Measurements from ENCODE around the gene GFPT2.

GFPT2 gene

GRCh38 chr5:180350711-180351465 lies 2.2 kb downstream of the GFPT2 start:
- no peak for DNase-seq

DNA sequence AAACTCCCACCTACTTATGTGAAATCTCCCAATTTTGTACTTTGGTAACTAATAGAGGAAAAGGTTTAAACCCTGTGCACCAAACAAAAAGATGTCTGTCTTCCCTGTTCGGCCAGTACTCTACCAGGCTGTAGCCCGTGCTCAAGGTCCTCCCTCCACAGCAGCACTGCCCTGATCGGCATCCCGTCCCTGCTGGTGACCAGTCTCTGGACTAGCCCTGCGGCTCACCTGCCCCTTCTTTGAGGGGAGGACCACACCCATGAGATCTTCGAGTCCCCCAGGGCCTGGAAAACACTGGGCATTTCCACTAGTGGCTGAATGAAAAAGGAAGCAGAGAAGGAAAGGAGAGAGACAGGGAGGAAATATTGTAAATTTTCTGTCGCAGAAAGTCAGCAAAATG lies 2.8 kb downstream of the GFPT2 start:
- DNase-seq: no peak

DNA sequence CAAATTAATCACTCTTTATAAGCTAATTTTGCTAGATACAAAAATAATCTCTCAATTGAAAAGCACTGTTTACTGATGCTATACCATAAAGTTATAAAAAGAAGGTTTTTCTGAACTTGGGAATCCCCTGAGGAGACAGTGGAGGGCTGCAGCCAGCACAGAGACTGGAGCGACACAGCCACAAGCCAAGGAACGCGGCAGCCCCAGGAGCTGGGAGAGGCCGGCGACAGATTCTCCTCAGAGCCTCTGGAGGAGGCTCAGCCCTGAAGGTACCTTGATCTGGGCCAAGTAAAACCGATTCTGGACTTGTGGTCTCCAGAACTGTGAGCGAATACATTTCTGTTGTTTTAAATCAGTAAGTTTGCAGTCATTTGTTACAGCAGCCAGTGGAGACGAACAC lies 3.7 kb downstream of the GFPT2 start:
- DNase-seq: no peak

- DNase-seq: no peak
Measured at GRCh38 chr5:180348336-180348735, 4.8 kb downstream of the GFPT2 start.

DNA sequence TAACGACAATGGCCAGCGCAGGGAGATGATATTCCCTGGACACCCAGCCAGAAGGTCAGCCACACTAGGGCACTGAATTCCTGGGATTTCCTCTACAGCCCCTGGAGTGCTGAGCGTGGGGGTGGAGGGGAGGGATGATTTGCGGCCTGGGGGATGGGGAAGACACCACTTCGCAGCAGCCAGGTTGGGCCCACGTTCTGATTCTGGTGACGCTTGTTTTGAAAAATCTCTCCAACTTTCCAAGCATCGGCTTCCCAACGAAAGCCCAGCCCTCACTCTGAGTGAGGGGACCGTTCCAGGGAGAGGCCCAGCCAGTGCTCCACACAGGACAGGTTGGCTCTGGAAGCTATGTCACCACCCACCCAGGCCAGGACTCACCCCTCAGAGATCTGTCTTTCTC lies 5.4 kb downstream of the GFPT2 start:
- no peak for DNase-seq

DNA sequence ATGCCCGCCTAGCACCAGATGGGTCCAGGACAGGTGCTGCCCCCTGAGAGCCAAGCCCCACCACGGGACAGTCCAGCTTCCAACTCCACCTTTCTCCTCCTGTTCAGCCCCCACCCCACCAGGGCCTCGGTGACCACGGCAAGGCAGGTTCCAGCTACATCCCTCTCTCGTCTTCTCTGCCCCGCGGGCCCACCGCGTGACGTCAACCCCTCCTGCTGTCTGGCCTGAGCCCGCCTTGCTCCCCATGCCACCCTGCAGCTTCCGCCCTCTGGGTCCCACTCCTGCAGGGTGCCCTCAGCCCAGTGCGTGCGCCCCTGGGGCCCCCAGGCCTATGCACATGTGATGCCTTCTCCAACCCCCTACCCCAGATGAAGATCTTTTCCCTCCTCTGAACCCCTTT lies 6.8 kb downstream of the GFPT2 start:
- no peak for DNase-seq

DNA sequence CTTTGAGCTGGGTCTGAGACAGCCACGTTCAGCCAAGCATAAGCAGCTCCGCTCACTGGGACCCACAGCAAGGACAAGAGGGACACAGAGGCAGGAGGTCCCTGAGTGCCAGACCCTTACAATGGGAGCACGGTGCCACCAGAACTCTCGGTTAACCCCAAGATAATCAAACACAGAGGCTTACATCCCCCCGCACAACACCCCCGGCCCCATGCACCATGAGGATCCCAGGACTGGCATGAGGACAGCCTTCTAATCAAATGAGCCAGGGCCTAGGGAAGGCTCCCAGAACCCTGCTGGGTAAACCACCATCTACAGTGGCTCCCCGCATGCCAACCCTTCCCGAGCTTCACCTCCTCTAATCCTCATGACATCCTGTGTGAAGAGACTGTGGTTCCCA lies 7.4 kb downstream of the GFPT2 start:
- DNase-seq: no peak

DNA sequence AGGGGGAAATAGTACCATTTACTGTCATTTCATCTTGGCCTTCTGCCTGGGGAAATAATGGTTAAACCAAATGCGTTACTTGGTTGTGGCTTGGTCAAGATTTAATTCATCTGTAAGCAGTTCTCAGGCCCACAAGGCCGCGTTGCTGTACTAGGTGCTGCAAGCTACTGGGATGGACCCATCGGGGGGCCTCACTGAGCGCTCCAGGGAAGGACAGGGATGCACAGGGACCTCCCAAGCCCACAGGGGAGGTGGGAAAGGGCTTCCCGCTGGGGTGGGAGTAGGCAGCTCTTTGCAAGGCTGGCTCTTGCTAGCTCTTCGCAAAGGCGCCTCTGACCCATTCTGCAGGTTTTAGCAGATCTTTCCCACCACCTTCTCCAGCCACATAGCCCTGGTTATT lies 8.0 kb downstream of the GFPT2 start:
- no peak for DNase-seq

GRCh38 chr5:180344696-180344999 lies 8.5 kb downstream of the GFPT2 start:
- DNase-seq: no peak

DNA sequence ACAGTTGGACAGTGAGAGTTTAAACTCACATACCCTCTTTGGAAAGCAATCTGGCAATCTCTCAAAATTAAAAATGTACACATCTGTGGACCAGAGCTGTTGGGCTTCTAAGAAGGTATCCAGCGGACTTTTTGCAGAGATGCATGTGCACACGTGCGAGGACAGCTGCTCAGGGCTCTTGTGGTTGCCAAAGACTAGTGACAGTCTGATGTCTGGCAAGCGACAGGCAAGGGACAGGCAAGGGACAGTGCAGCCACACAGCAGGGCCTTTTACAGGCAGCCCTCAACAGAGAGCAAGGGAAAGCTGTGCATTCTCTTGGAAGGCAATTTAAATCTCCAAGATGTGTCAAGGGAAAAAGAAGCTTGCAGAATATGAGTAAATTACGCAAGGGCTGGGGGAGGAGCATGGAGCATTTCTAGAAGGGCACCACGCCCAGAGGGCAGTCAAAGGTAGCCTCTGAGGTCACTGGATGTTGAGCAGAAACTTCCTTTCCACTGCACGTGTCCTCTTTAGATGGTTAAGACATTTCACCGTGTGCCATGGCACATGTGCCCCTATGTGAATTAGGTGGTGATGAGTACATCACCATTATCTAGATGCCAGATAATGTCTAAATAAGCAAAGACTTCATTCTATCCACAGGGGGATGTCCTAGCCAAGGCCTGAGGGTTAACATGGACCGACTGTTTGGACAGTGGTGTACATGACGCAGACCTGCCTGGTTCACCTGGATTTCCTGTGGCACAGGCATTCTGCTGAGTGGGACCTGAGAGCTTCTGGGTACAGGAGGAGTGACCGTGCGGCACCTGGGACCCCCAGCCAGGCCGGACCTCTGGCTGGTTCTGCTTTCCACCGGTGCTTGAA lies 9.1 kb downstream of the GFPT2 start:
- DNase-seq: no peak

DNA sequence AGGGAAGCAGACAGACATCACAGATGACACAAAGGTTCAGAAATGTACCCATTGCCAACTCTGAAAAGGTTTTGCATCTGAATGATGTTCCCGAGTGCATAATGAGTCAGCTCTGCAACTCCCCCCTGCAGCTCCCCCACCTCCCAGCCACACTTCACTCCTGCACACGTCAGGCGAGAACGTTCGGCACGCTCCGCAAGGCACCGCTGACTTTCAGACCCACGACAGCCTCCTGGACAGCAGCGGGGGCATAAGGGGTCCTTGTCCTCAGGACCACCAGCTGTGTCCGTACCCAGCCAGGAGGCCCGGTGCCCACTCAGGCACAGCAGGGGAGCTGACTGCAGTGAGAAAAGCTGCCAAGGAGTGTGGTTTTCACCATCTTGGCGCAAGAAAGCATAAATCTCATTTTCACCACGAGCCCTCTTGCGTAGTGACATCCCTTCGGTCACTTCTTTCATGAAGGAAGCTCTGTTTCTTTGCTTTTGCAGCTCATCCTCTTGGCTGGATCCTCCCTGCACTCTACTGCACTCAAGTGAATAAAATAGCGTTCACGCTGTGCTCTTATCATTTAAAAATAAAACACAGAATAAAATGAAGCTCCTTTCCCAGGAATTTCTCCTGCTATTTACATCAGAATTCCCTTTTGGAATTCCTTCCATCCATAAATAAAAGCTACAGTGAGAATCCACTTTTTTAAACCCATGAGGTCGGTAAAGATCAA lies 9.9 kb downstream of the GFPT2 start:
- DNase-seq: no peak

DNA sequence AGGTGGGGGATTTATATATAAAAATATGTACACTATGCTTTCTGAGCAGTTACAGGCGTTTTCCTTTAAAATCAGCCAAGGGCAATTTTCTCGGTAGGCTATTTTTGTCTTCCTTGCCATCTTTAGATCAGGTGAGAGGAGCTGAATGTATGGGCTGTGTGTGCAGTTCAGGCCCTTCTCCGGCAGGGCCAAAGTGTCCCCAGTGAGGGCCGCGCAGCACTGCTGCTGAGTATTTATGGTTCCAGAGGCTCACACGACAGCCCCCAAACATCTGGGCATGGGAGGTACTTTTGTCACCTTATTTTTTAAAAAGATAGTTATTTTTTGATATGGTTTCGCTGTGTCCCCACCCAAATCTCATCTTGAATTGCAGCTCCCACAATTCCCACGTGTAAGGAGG lies 11.5 kb downstream of the GFPT2 start:
- DNase-seq: no peak

GRCh38 chr5:180340856-180341255 lies 12.3 kb downstream of the GFPT2 start:
- DNase-seq: no peak

GRCh38 chr5:180339583-180340183 lies 13.5 kb downstream of the GFPT2 start:
- DNase-seq: no peak

DNA sequence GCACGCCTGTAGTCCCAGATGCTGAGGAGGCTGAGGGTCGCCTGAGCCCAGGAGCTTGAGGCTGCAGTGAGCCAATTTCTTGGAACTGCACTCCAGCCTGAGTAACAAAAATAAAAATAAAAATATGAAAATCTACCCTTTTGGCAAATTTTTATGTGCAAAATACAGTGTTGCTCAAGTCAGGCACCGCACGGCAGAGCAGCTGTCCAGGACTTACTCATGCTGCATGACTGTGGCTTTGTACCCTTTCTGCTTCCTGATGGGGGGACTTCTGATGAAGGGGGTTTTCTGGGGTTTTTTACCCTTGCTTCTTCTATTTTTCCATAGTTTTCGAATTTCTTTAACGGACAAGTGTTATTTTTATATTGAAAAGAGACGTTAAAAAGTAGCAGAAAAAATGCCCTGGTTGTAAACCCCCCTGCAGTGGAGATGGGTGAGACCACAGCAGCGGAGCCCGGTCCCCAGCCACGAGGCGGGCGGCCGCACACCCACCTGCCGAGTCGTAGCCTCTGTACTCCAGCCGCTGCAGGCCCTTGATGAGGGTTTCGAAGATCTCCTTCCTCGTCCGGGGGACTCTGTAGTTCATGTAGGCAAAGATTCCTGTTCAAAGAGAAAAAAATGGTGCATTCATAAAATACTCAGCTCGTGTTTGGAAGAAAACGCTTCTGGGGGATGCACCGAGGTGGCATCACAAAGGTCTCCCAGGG lies 15.0 kb downstream of the GFPT2 start:
- no peak for DNase-seq

GRCh38 chr5:180336234-180337020 lies 16.7 kb downstream of the GFPT2 start:
- DNase-seq: no peak

DNA sequence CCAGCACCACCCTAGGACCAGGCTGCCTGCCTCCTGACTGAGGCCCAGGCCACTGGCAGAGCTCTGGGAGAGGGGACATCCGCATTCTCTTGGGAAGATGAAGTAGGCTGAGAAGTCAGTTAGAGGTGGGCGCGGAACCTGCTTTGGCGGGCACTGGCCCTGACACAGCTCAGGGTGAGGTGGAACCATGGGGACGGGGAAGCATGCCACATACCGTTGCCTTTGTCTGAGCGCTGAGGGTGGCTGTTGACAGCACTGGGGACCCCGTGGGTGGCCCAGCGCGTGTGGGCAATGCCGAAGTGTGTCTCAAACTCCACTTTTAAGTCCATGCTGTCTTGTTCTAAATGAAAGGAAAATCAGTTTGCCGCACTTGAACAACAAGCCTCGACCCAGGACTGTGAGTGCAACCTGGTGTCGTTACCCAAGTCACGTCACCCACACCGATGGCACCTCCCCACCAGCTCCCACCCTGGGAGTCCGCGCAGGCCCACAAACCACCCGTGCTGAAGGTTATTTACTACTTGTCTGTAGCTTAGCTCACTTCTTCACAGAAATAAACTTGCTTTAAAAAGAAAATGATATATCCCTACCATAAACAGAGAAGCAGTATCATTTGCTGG lies 17.4 kb downstream of the GFPT2 start:
- no peak for DNase-seq

- DNase-seq: no peak
Measured at GRCh38 chr5:180334751-180335613, 18.2 kb downstream of the GFPT2 start.

GRCh38 chr5:180334176-180334575 lies 19.0 kb downstream of the GFPT2 start:
- no peak for DNase-seq

GRCh38 chr5:180333661-180334060 lies 19.5 kb downstream of the GFPT2 start:
- DNase-seq: no peak

DNA sequence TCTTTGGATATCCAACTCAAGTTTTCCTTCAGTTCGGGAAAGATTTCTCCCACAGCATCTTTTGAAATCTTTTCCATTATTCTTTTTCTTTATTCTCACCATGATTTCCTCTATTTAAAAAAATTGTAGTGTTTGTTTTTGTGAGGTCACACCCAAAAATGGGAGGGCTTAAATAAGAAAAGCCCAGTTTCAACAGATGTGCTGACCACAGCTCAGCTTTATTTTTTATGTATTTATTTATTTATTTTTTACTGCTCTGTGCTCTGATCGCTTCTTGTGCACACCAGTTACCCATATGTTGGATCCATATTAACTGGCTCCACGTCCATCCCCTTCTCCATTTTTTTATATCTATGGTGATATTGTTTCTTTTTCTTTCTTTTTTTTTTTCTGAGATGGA lies 20.3 kb downstream of the GFPT2 start:
- DNase-seq: no peak

All from NCI-H510A treated with DMSO at 0.1 percent for 48 hours (cell line).